H9 (cell line): ENCODE measurements around the gene EDN3. TPM values are rescaled to one million over a fixed set of nuclear protein-coding genes. Genes with fewer than 3 reads are reported as not detected.

Experiments
- DNase-seq: peaks from one replicate; pipeline ENCODE4 v3.0.0-alpha.2; 2017
- H2AFZ ChIP-seq: one replicate; pipeline ENCODE4 v1.6.1; 2013; ENCODE audit warnings: mild to moderate bottlenecking, low read length, control low read depth, moderate library complexity
- H2AK5ac ChIP-seq: 2 replicates; pipeline ENCODE4 v1.6.1; 2013; ENCODE audit warnings: low read length, control low read depth, mixed read lengths; ENCODE audit not compliant: insufficient read length
- H2BK120ac ChIP-seq: one replicate; pipeline ENCODE4 v1.6.1; 2013; ENCODE audit warnings: low read depth, mild to moderate bottlenecking, low read length, control low read depth, inconsistent platforms; ENCODE audit not compliant: poor library complexity, severe bottlenecking
- H2BK12ac ChIP-seq: 2 replicates; pipeline ENCODE4 v1.6.1; 2013; ENCODE audit warnings: low read length, control low read depth, mixed read lengths, low read depth; ENCODE audit not compliant: insufficient read length
- H2BK15ac ChIP-seq: 2 replicates; pipeline ENCODE4 v1.6.1; 2013; ENCODE audit warnings: low read depth, low read length, control low read depth
- H2BK20ac ChIP-seq: one replicate; pipeline ENCODE4 v1.6.1; 2013; ENCODE audit warnings: low read depth, mild to moderate bottlenecking, low read length, control low read depth, inconsistent platforms; ENCODE audit not compliant: poor library complexity, severe bottlenecking
- H2BK5ac ChIP-seq: 2 replicates; pipeline ENCODE4 v1.6.1; 2013; ENCODE audit warnings: low read length, control low read depth, mixed read lengths; ENCODE audit not compliant: insufficient read length
- H3K14ac ChIP-seq: 2 replicates; pipeline ENCODE4 v1.6.1; 2013; ENCODE audit warnings: low read length, control low read depth; ENCODE audit not compliant: insufficient read depth
- H3K18ac ChIP-seq: 2 replicates; pipeline ENCODE4 v1.6.1; 2013; ENCODE audit warnings: low read depth, mild to moderate bottlenecking, mixed read lengths, low read length, control low read depth; ENCODE audit not compliant: insufficient read length
- H3K23ac ChIP-seq: 2 replicates; pipeline ENCODE4 v1.6.1; 2013; ENCODE audit warnings: low read length, control low read depth, mixed read lengths, low read depth; ENCODE audit not compliant: insufficient read length
- H3K23me2 ChIP-seq: 2 replicates; pipeline ENCODE4 v1.6.1; 2013; ENCODE audit warnings: low read depth, mild to moderate bottlenecking, mixed read lengths, low read length, control low read depth; ENCODE audit not compliant: insufficient read length, poor library complexity, severe bottlenecking
- H3K27ac ChIP-seq: 2 replicates; pipeline ENCODE4 v1.5.1; 2013; ENCODE audit warnings: low read length, control low read depth, mixed read lengths, low read depth; ENCODE audit not compliant: insufficient read length
- H3K27me3 ChIP-seq: 2 replicates; pipeline ENCODE4 v1.6.1; 2013; ENCODE audit warnings: low read length, control low read depth, inconsistent platforms; ENCODE audit not compliant: insufficient read depth
- H3K4ac ChIP-seq: 2 replicates; pipeline ENCODE4 v1.6.1; 2013; ENCODE audit warnings: low read depth, mild to moderate bottlenecking, control low read depth, inconsistent platforms, low read length, moderate library complexity
- H3K4me1 ChIP-seq: 2 replicates; pipeline ENCODE4 v1.6.1; 2013; ENCODE audit warnings: low read length, control low read depth, inconsistent platforms; ENCODE audit not compliant: insufficient read depth
- H3K4me2 ChIP-seq: 2 replicates; pipeline ENCODE4 v1.6.1; 2013; ENCODE audit warnings: low read length, control low read depth, mixed read lengths; ENCODE audit not compliant: insufficient read length, insufficient read depth
- H3K56ac ChIP-seq: 2 replicates; pipeline ENCODE4 v1.6.1; 2013; ENCODE audit warnings: low read depth, mild to moderate bottlenecking, mixed read lengths, low read length, control low read depth; ENCODE audit not compliant: insufficient read length
- H3K79me1 ChIP-seq: 2 replicates; pipeline ENCODE4 v1.6.1; 2013; ENCODE audit warnings: low read depth, mild to moderate bottlenecking, moderate library complexity, low read length, control low read depth, inconsistent platforms; ENCODE audit not compliant: insufficient read depth, poor library complexity, severe bottlenecking
- H3K79me2 ChIP-seq: 2 replicates; pipeline ENCODE4 v1.6.1; 2013; ENCODE audit warnings: low read length, control low read depth, inconsistent platforms; ENCODE audit not compliant: insufficient read depth
- H3K9ac ChIP-seq: 2 replicates; pipeline ENCODE4 v1.6.1; 2013; ENCODE audit warnings: low read length, control low read depth, mixed read lengths; ENCODE audit not compliant: insufficient read length; ENCODE audit errors: extremely low read depth
- H3K9me3 ChIP-seq: one replicate; pipeline ENCODE4 v1.6.1; 2013; ENCODE audit warnings: low read depth, low read length, inconsistent platforms; ENCODE audit not compliant: control insufficient read depth
- H3T11ph ChIP-seq: one replicate; pipeline ENCODE4 v1.6.1; 2013; ENCODE audit warnings: mild to moderate bottlenecking, low read length, control low read depth, inconsistent platforms
- H4K20me1 ChIP-seq: one replicate; pipeline ENCODE4 v1.6.1; 2013; ENCODE audit not compliant: control insufficient read depth, insufficient read length, insufficient read depth
- H4K5ac ChIP-seq: 2 replicates; pipeline ENCODE4 v1.6.1; 2013; ENCODE audit warnings: low read depth, mild to moderate bottlenecking, mixed read lengths, low read length, control low read depth; ENCODE audit not compliant: insufficient read length
- H4K8ac ChIP-seq: replicated peaks from 2 replicates; pipeline ENCODE4 v1.6.1; 2013; ENCODE audit warnings: low read length, control low read depth, mixed read lengths, low read depth; ENCODE audit not compliant: insufficient read length
- H4K91ac ChIP-seq: 2 replicates; pipeline ENCODE4 v1.6.1; 2013; ENCODE audit warnings: low read depth, mild to moderate bottlenecking, moderate library complexity, mixed read lengths, low read length, control low read depth; ENCODE audit not compliant: insufficient read length
- H3K27ac Mint-ChIP-seq, 3 experiments: 2 replicates in 2 of 3; 3 replicates in 1 of 3; pipeline ENCODE4 v1.8.0; 2020 to 2021; ENCODE audit warnings: mixed read lengths in 3 of 3, mild to moderate bottlenecking in 1 of 3, moderate library complexity in 1 of 3
- H3K27me3 Mint-ChIP-seq: 2 replicates; pipeline ENCODE4 v1.8.0; 2021; ENCODE audit warnings: low read depth, mild to moderate bottlenecking, moderate library complexity, mixed read lengths
- H3K36me3 Mint-ChIP-seq, 3 experiments: 2 replicates in 2 of 3; 3 replicates in 1 of 3; pipeline ENCODE4 v1.8.0; 2020 to 2021; ENCODE audit warnings: low read depth in 3 of 3, mixed read lengths in 3 of 3; ENCODE audit not compliant: insufficient read depth in 1 of 3
- H3K4me1 Mint-ChIP-seq, 2 experiments: 2 replicates each; pipeline ENCODE4 v1.8.0; 2020; ENCODE audit warnings: mixed read lengths in 2 of 2
- H3K4me3 Mint-ChIP-seq, 2 experiments: 2 replicates in 1 of 2; 3 replicates in 1 of 2; pipeline ENCODE4 v1.8.0; 2020 to 2021; ENCODE audit warnings: mild to moderate bottlenecking in 2 of 2, mixed read lengths in 2 of 2, moderate library complexity in 1 of 2
- H3K9me3 Mint-ChIP-seq, 2 experiments: 2 replicates in 1 of 2; 3 replicates in 1 of 2; pipeline ENCODE4 v1.8.0; 2020; ENCODE audit warnings: mild to moderate bottlenecking in 2 of 2, mixed read lengths in 2 of 2, moderate library complexity in 1 of 2
- CTCF ChIP-seq: fragments of 200-600 bp; sonication (generic); conservative IDR thresholded peaks from 3 replicates; pipeline ENCODE4 v1.8.0; 2021; ENCODE audit warnings: antibody characterized with exemption, mild to moderate bottlenecking
- WGBS: extraction: QIAGEN DNeasy Blood & Tissue Kit; methylation state at CpG from one replicate; pipeline ENCODE4 v1.1.7; 2013; ENCODE audit warnings: missing lambda C conversion rate, low lambda C conversion rate, mixed read lengths; ENCODE audit not compliant: insufficient read length; ENCODE audit errors: extremely low coverage; 5-methylcytosine and 5-hydroxymethylcytosine counted together
- total RNA-seq: library from RNA; stranded (reverse); gene quantifications from 2 replicates; pipeline ENCODE4 v1.2.1, GENCODE V29; 2021

EDN3 gene
- total RNA-seq, 1 experiment from 2014 or later = 0.20 TPM

GRCh38 chr20:59259946-59260345 is 40.5 kb upstream of the EDN3 start:
- Histone ChIP-seq H3K4ac (no peak overlapping the region), H2AFZ (no peak overlapping the region), H3K4me2 (no peak overlapping the region), H4K8ac (no peak overlapping the region), H4K91ac (no peak overlapping the region), H2BK120ac (no peak overlapping the region), H2AK5ac (no peak overlapping the region), H3K79me2 (no peaks in the 10 kb centered on the region), H3K23me2 (no peaks in the 10 kb centered on the region), H3K9me3 (no peaks in the 10 kb centered on the region), H2BK12ac (no peak overlapping the region), H3T11ph (no peak overlapping the region), H3K14ac (no peak overlapping the region), H3K79me1 (no peaks in the 10 kb centered on the region), H3K23ac (no peak overlapping the region), H3K27me3 (no peaks in the 10 kb centered on the region; the same call in 1 of the 2 replicates), H3K9ac (no peak overlapping the region), H3K56ac (no peak overlapping the region), H2BK20ac (no peak overlapping the region), H4K20me1 (no peaks in the 10 kb centered on the region), H3K27ac (no peak overlapping the region), H3K18ac (no peak overlapping the region), H2BK5ac (no peak overlapping the region), H3K4me1 (no peaks in the 10 kb centered on the region), H2BK15ac (no peak overlapping the region), H4K5ac (no peak overlapping the region)
- no peaks in the 10 kb centered on the region for H3K36me3 Mint-ChIP-seq
- no peaks in the 10 kb centered on the region for H3K9me3 Mint-ChIP-seq
- H3K27ac Mint-ChIP-seq = no peak overlapping the region
- DNase-seq = no peak
- WGBS = 0% methylated on average over 1 of the region's 2 CpGs
- no peak for TF ChIP-seq CTCF
- peaks cover 70% of the 10 kb centered on the region for H3K27me3 Mint-ChIP-seq
- no peak overlapping the region for H3K4me3 Mint-ChIP-seq
- H3K4me1 Mint-ChIP-seq = no peaks in the 10 kb centered on the region; a peak in 2 of 4 replicates
